ENCODE measurements around the gene AMBRA1.

The AMBRA1 gene

DNA sequence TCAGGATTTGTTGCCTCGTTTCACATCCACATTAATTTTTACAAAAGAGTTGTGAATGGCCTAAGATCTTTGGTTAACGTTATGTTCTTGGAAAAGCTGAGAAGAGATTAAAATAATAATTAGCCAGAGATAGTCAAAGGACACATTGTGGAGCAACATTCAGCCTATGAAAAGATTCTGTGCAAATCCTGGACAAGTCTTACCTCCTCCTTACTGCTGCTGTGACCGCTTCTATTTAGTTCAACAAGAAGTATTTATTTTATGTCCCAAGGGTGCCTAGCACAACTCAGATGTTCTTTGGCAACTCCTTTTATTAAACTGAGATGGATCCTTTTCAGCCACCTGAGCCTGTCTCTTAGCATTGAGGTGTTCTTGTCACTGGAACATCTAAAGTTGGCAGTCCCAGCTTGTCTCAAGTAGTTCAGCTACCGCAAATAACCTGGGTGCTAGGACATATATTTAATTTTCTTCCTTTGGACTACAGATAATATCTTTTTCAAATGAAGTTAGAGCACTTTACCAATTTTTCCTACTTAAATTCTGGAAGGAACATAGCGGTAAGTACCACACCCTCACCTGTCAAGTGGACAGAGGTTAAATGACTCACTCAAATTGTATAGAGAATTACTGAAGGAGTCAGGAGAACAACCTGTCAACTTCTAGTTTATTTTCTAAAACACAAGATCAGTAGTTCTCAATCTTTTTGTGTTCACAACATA, 121.7 kb downstream of the AMBRA1 start:
- no peak for FAIRE-seq

DNA sequence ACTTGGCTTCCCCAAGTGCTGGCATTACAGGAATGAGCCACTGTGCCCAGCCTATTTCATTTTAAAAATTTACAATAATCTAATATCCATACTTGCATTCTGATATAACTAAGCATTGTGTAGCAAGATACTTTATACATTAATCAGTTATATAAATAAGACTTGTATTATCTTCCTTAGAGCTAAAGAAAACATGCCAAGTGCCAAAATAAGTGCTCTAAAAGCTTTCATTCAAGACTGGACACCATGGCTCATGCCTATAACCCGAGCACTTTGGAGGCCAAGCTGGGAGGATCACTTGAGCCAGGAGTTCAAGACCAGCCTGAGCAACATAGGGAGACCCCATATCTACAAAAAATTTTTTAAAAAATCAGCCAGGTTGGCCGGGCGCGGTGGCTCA, 123.9 kb downstream of the AMBRA1 start:
- FAIRE-seq = no peak

DNA sequence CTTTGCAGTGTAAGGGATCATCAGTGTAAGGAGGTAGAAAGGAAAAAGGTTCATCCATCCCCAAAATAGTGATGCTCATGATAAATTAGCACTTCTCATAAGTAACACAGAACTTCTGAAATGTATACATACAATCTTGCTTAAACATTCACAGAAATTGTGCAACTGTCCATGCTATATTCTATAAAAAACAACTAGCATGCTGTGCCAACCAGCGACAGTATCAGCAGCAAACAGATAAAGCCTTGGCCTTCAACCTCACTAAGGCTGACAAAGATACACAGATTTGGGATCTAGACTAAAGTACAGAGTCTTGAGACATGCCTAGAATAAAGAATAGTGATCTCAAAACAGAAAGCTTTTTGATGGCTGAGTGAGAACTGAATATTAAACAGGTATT, 128.1 kb downstream of the AMBRA1 start:
- no peak for FAIRE-seq

DNA sequence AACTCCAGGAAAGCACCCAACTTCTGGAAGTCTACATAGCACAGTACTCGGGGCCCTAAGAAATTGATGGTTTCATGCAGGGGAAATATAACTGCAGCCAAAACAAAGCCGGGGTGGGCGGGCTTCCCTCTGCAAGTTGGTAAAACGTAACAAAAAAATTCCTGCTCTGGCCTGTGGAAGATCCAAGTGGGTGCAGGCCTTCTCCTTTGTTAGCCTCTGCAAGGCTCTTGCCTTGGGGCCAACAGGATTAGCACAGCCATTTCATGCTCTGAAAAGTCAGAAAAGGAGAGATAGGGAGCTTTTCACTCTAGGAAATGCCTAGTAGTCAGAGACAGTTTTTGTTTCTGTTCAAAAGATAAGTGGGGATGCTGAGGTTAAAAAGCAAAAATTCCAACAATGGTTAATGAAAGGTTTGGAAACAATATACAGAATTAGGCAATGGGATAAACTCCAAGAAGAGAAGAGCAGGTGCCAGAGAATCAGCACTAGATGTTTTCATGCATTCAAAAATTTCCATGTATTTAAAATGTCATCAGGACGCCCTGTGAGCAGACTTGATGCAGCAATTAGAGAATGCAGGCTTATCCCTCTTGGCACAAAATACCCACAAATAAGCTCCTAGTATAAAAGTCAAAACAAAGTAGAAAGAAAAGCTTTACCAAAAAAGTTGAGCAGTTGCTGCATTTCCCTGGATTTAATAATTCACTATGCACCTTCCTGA, 130.0 kb downstream of the AMBRA1 start:
- FAIRE-seq = no peak

DNA sequence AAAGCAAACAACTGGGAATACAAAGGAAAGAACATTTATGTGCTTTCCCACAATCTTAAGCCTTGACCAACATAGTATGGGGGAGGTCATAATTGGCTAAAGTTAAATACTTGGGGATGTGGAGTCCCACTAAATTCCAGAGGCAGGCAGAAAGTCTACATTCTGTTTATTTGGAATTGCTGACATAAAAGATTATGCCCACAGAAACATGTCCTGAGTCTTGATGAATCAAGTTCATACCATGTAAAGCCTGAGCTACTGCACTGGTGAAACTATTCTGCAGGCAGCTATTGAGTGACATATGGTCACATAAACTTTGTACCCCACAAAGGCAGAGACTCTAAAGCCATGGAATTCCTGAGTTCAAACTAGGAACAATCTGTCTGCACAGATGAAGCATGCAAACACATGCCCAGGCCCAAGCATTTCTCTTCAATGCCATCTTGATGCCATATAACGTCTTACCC, 132.3 kb downstream of the AMBRA1 start:
- FAIRE-seq = no peak

DNA sequence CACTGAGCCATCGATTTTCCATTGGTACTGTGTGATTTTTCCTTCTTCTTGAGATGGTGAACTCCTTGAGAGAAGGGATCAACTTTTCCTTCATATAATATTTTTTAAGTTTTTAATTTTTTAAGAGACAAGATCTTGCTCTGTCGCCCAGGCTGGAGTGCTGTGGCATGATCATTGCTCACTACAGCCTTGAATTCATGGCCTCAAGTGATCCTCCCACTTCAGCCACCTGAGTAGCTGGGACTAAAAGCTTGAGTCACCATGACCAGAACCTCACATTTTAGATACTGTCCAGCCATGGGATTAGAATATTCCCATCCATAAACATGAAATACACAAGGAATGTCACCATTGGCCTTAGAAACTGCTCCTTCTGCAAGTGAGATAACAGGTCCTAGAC, 135.3 kb downstream of the AMBRA1 start:
- FAIRE-seq = no peak

DNA sequence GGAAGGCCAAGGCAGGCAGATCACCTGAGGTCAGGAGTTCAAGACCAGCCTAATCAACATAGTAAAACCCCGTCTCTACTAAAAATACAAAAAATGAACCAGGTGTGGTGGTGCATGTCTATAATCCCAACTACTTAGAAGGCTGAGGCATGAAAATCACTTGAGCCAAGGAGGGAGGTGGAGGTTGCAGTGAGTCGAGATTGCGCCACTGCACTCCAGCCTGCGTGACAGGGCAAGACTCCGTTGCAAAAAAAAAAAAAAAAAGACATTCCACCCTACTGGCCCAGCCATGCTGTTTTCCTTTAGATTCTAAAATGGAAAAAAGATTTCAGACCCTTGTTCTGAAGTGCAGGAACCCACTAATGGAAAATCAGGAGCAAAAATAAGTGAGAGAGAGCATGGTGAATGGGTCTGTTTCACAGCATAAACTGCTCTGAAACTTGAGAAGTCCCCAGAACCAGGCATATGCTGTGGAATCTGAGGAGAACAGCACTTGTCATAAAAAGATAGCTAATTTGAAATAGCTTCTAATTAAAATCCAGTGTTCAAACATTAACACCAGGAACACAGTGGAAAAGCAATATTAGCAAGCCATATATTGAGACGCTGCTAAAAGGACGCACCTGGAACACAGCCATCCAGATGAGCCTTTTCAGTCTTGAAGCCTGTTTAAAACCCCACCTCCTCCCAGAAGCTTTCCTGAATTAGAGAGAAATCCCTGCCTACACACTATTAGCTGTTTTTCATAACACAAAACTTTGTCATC, 136.0 kb downstream of the AMBRA1 start:
- no peak for FAIRE-seq

DNA sequence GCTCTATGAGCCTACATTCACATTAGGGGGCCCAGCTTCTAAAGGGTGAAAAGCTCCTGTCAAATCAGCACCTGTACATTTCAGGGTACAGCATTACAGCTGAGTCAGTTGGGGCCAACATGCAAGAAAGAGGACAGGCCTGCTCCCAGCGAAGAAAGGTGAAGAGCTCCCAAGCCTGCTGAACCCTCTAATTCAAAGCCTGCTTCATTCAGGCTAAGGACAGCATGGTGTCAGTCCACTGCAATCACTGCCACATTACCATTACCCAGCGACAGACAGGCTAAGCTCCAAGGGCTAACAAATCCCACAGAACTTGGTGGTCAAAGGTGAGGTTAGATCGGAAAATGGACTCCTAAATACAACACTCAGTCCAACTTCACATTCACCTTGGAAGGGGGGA, 136.8 kb downstream of the AMBRA1 start:
- no peak for FAIRE-seq

DNA sequence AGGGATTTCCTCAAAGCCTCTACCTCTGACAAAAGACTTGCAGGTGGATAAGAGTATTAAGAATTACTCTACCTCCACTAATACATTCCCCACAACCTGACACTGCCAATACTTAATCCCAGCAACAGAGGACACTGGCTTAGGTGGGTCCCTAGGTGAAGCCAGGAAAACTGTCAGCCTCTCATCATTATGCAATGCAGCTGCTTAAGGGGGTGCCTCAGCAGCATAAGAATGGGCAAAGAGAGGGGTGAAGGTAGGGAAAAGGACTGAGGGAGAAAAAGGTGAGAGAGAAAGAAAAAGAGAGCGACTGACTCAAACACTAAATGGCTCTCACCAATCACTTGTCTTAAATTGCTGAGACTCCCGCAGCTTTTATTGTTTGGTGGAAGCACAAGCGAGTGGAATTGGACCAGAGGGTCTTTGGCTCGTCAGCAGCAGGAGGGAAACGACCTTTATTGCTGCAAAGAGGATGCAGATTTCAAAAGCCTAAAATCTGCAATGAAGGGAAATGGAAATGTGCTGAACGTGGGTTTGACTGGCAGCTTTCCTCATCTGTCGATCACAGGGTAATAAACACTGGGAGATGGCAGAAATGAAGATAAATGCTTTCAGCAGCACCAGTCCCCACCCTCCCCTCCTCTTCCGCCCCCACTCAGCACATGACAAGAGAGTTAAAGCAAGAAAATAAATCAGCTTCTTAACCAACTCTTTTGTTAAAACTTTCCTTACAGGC, 137.4 kb downstream of the AMBRA1 start:
- no peak for FAIRE-seq

DNA sequence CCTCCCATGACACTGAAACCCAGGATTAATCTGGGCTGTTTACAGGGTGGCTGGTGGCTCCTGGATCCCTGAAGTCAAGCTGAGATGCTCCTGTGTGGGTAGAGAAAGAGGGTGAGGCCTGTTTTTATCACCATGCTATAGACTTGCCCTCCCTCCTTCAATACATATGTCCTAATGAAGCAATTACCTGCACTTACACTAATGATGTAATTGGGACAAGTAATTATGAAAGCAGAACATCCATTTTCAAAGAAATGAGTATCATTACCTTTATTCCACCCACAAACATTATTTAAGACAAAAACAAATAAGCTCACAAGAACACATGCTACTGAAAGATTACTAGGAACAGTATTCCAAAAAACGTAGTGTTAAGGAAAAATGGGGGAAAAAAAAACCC, 138.0 kb downstream of the AMBRA1 start:
- no peak for FAIRE-seq

DNA sequence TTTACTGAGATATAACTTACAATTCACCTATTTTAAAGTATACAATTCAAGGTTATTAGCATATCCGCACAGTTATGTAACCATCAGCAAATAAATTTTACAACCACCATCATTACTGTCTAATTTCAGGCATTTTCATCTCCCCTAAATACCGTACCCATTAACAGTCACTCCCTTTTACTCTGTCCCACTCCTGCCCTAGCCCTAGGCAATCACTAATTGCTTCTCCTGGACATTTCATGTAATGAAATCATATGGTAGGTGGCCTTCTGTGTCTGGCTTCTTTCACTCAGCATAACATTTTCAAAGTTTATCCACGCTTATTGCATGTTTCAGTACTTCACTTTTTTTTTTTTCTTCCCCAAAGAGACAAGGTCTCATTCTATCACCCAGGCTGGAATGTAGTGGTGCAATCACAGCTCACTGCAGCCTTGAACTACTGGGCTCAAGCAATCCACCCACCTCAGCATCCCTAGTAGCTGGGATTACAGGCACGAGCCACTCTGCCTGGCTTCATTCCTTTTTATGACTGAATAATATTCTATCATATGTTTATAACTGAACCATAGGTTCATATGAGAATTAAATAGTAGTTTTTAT, 140.8 kb downstream of the AMBRA1 start:
- FAIRE-seq = peak; percentile 60

DNA sequence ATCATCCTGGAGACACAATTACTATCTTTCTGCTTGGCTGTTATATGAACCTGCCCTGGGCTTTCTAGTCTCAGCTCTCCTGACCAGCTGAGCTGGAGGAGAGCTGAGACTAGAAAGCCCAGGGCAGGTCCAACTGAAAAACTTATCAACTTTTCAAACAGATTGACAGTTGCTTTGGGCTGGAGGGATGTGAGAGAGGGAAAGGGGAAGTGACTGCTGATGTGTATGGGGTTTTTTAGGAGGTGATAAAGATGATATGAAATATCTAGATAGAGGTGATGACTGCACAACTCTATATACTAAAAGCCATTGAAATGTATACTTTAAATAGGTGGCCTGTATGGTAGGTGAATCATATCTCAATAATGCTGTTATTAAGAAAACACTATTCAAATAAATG, 142.1 kb downstream of the AMBRA1 start:
- FAIRE-seq = no peak

DNA sequence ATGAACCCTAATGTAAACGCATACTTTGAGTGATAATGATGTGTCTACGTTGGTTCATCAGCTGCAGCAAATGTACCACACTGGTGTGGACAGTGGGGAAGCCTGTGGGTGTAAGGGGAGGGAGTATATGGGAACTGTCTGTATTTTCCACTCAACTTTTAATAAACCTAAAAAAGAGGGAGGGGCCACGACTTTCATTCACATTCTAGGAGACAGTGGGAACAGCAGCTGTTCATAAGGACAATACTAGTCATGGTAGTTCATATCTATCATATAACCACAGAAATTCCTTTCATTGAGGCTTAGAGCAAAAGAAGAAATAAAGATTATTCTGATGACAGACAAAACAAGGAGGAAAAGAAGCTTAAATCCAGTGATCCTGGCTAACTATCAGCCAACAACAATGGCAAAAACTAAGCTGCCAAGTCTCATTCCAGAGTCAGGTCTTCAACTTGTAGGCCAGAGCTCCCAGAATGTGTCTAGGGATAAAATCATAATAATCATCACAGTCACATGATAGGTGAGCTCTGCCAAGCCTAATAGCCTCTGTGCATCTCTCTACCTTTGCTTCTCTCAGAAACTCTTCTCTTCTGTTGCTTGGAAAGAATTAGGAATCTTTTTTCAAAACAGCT, 142.9 kb downstream of the AMBRA1 start:
- no peak for FAIRE-seq

DNA sequence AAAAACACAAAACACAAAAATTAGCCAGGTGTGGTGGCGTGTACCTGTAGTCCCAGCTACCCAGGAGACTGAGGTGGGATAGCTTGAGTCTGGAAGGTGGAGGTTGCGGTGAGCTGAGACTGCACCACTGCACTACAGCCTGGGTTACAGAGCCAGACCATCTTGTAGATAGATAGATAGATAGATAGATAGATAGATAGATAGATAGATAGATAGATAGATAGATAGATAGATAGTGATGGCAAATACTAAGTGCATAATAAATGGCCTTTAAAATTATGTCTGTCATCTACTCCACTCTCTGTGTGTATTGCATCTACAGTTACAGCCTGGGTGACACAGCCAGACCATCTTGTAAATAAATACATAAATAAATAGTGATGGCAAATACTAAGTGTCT, 146.3 kb downstream of the AMBRA1 start:
- FAIRE-seq = no peak

DNA sequence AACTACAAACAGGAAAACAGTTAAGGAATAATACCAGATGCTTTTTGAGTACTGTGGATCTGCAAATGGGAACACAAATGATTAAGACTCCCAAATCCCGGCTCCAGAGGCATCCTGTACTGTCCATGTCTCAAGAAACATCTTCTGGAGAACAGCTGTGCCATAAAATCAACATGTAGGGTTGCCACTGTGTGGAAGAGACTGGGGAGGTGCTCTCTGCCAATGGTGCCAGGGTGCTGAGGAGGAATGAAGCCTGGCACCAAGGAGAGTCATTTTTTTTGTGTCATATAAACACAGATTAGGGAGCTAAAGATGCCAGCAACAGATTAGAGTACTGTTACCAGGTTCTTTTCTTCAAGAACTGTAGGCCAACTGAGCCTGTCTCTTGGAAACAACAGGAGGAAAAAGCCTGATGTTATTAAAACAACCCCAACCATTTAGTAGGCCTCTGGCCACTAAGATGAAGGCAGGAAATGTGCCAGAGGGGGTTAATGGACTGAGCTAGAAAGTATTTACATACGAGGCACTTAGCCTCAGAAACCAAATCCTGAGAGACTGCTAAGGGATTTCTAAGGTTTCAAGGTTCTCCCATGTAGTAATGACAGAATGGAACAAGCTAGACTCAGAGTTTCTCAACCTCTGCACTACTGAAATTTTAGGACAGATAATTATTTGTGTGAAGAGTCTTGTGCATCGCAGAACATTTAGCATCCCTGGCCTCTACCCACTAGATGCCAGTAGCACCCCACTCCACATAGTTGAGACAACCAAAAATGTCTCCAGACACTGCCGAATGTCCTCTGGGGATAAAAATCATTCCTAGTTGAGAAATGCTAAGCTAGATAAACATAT, 147.7 kb downstream of the AMBRA1 start:
- FAIRE-seq = no peak

DNA sequence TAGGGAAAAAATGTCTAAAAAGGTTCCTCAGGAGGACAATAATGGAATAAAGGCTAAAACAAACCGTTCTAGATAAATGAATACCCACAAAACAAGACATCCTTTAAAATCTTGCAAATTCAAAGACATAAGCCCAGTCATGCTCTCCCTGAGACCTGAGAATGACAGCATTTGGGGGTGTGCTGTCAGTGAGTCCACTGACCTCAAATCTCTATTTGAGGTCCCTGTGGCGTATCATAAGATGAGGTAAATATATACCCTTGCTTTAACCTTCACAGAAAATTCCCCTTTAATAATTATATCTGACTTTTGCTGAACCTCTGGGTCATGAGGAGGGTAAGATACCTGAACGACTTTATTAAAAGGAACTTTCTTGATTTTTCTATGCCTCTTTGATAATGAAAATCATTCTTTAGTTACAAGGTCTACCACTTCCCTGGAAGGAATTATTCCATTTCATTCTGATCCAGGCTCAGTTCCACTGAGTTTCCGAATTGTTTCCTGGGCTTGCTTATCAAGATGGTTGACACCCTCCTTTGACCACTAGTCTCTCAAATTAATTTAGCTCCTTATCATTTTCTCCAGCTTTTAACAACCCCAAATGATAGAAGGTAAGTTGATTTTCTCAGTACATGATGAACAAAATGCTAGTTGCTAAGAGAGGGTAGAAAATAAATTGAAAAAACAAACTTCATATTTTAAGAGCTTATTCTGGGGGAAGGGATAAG, 148.5 kb downstream of the AMBRA1 start:
- FAIRE-seq = no peak

DNA sequence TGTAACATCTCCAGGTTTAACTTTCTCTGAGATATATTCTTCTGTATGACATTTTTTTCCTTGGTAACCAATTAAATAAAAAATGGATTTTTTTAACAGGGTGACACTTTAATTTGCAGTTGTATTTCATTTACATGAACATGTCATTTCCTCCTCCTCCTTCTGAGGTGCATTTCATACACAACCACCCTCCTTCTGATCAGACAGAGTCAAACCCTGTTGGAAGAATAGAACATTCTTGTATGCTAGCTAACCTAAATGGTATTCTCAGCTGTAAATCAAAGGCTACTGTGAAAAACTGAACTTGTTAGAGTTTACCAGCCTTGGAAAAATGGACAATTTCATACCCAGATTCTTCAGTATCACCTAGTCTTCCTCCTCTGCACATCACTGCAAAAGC, 149.5 kb downstream of the AMBRA1 start:
- FAIRE-seq = no peak

DNA sequence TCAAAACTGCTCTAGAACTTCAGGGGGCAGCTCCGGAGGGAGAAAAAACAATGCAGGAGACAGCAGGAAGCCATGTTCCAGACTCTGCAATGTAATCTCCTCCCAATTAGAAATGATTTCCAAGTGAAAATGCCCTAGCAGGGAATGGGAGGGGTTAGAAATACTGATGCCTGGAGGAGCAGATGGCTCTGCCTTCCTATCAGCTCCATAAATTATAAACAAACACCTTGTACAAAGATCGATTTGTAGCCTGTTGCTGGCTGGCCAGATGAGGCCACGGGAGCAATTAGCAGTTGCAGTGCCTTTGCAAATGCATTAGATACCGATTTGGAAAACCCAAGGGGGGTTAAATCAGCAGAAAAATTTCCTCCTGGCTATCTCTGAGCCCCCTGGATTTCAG, 155.6 kb downstream of the AMBRA1 start:
- FAIRE-seq = no peak

DNA sequence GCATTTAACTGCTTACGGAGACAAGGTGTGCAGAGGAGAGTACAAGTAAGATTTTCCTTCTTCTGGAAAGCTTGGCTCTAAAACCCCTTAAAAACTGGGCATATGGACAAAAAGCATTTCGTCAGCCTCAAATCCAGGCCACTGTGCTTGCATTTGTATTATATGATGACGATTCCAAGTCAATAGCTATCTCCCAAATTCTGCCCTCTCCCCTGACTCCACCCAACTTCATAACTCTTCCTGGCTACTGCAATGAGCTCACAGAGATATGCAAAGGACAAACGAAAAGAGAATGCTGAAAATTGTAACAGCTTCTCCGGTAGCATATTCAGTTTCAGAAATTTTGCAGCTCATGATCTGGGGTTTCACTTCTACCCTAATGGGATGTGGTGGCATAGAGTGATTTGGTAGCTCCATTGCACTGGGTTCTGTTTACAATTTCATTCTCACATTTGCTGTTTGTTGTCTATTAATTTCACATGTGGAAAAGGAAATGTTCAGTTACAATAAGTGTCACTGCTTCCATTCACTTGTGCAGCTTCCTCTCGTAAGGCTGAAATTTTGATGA, 156.6 kb downstream of the AMBRA1 start:
- FAIRE-seq = no peak

DNA sequence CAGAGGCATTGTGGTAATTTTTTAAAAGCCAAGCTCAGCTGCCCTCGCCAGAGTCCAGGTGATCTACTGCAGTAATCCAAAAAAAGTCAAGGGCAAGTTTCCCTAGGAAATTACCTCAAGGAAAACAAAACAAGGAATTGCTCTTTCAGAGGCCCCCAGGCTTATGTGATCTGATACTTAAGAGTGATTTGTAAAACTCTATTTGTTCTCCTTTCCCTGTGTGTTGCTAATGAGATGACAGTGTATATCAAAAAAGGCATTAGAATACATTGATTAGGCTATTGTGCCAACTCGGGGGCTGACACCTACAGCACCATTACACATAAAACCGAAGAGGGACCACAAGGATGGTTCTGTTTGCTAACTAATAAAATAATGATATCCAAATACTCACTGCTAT, 157.7 kb downstream of the AMBRA1 start:
- no peak for FAIRE-seq
